Endothelial cell of umbilical vein (primary cell): Measurements from ENCODE around the gene HOXC13. TPM values are rescaled to one million over a fixed set of nuclear protein-coding genes. Genes with fewer than 3 reads are reported as not detected.
A peak's percentile ranks its signal among the peaks of the same experiment; 100 is the strongest.

Experiments used
- BruUV-seq: library from RNA; stranded (reverse); fragments of 400-500 nt; replicated peaks from 2 replicates; lab custom pipeline; 2021; lab: Mats Ljungman, UMichigan
- CTCF ChIA-PET: fragments of 300-600, 350-600 bp; sonication (Branson Sonifier 250); formaldehyde crosslinking; loops from one replicate; lab custom pipeline; 2021; ENCODE audit warnings: antibody characterized with exemption, inconsistent platforms; lab: Charles Lee
- POLR2A ChIA-PET: fragments of 300-600, 350-600 bp; sonication (Branson Sonifier 250); formaldehyde crosslinking; loops from one replicate; lab custom pipeline; 2021; ENCODE audit warnings: antibody characterized with exemption, inconsistent platforms; lab: Charles Lee
- DNase-seq: peaks from one replicate; pipeline ENCODE4 v3.0.0-alpha.2; 2011; ENCODE audit warnings: low read depth, low spot score
- FAIRE-seq: peaks from 2 replicates; lab custom pipeline; 2011; peaks lifted over from hg19 to GRCh38; lab: Jason Lieb, UNC
- H2AFZ ChIP-seq: 2 replicates; pipeline ENCODE4 v1.6.0; 2012; ENCODE audit warnings: low read depth, low read length, control low read depth, inconsistent platforms
- H3K27ac ChIP-seq: 2 replicates; pipeline ENCODE4 v1.5.1; 2011; ENCODE audit warnings: low read depth, mild to moderate bottlenecking, control low read depth, low read length, moderate library complexity; ENCODE audit not compliant: insufficient read depth
- H3K27me3 ChIP-seq, 2 experiments: 2 replicates each; pipeline versions ENCODE4 v1.6.0 to v1.6.1; 2011; ENCODE audit warnings: low read length in 2 of 2, mixed read lengths in 1 of 2; ENCODE audit not compliant: control insufficient read depth in 2 of 2, insufficient read depth in 2 of 2
- H3K36me3 ChIP-seq, 2 experiments: 2 replicates in 1 of 2; 3 replicates in 1 of 2; pipeline ENCODE4 v1.5.1; 2011; ENCODE audit warnings: low read length in 2 of 2, mild to moderate bottlenecking in 1 of 2, moderate library complexity in 1 of 2; ENCODE audit not compliant: control insufficient read depth in 2 of 2, insufficient read depth in 2 of 2; ENCODE audit errors: extremely low read depth in 1 of 2
- H3K4me1 ChIP-seq: 3 replicates; pipeline ENCODE4 v1.5.1; 2011; ENCODE audit warnings: mild to moderate bottlenecking, low read length; ENCODE audit not compliant: control insufficient read depth, insufficient read depth; ENCODE audit errors: extremely low read depth
- H3K4me2 ChIP-seq: 2 replicates; pipeline ENCODE4 v1.6.1; 2011; ENCODE audit warnings: low read length, control low read depth, mixed read lengths; ENCODE audit not compliant: insufficient read depth
- H3K4me3 ChIP-seq, 3 experiments: fragments of 200-600 bp in 1 of 3; sonication (generic), shearing (Covaris generic) in 1 of 3; replicated peaks in 1 of 3; 2 replicates each; pipeline ENCODE4 v1.5.1; 2011 to 2016; ENCODE audit warnings: control low read depth in 3 of 3, low read length in 3 of 3, mild to moderate bottlenecking in 2 of 3, inconsistent platforms in 1 of 3, low read depth in 1 of 3, moderate library complexity in 1 of 3; ENCODE audit not compliant: insufficient read depth in 1 of 3
- H3K79me2 ChIP-seq: 2 replicates; pipeline ENCODE4 v1.6.0; 2012; ENCODE audit warnings: low read length, inconsistent platforms; ENCODE audit not compliant: control insufficient read depth, insufficient read depth
- H3K9ac ChIP-seq: replicated peaks from 2 replicates; pipeline ENCODE3; 2011; ENCODE audit warnings: low read length, control low read depth; ENCODE audit not compliant: insufficient read depth; ENCODE audit errors: extremely low read depth
- H3K9me1 ChIP-seq: replicated peaks from 3 replicates; pipeline ENCODE4 v1.6.0; 2011; ENCODE audit warnings: mild to moderate bottlenecking, low read length; ENCODE audit not compliant: control insufficient read depth, insufficient read depth; ENCODE audit errors: extremely low read depth
- H3K9me3 ChIP-seq: replicated peaks from 2 replicates; pipeline ENCODE4 v1.5.1; 2012; ENCODE audit warnings: low read length, inconsistent platforms; ENCODE audit not compliant: control insufficient read depth, insufficient read depth
- H4K20me1 ChIP-seq: replicated peaks from 2 replicates; pipeline ENCODE3; 2011; ENCODE audit warnings: mild to moderate bottlenecking, low read length; ENCODE audit not compliant: control insufficient read depth, insufficient read depth; ENCODE audit errors: extremely low read depth
- EZH2 ChIP-seq: IDR thresholded peaks from 2 replicates; pipeline ENCODE4 v1.6.1; 2012; ENCODE audit warnings: borderline replicate concordance, low read depth, mild to moderate bottlenecking, moderate library complexity, low read length, inconsistent platforms; ENCODE audit not compliant: severe bottlenecking
- MAX ChIP-seq: IDR thresholded peaks from 2 replicates; pipeline ENCODE4 v1.6.1; 2011; ENCODE audit not compliant: insufficient read depth, insufficient read length
- MYC ChIP-seq: IDR thresholded peaks from one replicate; pipeline ENCODE4 v1.6.1; 2011; ENCODE audit warnings: mild to moderate bottlenecking, low read depth, low read length
- dilution Hi-C: fragments of 300-500 bp; cut with MboI; formaldehyde crosslinking; loops from one replicate; pipeline ENCODE4 v1.15.0; 2019; ENCODE audit warnings: low sequenced_read_pairs; ENCODE audit not compliant: extremely low pct_ligation_motif_present
- intact Hi-C: fragments of 100-400 bp; cut with micrococcal nuclease; formaldehyde crosslinking; loops from one replicate; pipeline ENCODE4 v1.10.0; 2022
- polyA plus RNA-seq, 4 experiments: library from polyadenylated mRNA; depleted of rRNA in 3 of 4; stranded (reverse) in 3 of 4; unstranded in 1 of 4; fragments of >200 nt; gene quantifications; 2 replicates each; pipeline versions ENCODE4 v1.2.1 to v1.2.3, GENCODE V29; 2011 to 2012; ENCODE audit warnings: missing spikeins in 1 of 4
- total RNA-seq: library from RNA; stranded (reverse); gene quantifications from 2 replicates; pipeline ENCODE4 v1.2.3, GENCODE V29; 2021

Gene HOXC13
- total and polyA plus RNA-seq, 2 donors (not counting 3 experiments of a cell fraction or from before 2014, with no cell fraction given), result not detected

- no peaks in the 10 kb centered on the region for H4K20me1 ChIP-seq
- DNase-seq, result no peak
- no peaks in the 10 kb centered on the region for H3K36me3 ChIP-seq
- TF ChIP-seq MYC (no peak), EZH2 (peak; percentile 87)
- no peak overlapping the region for H3K4me3 ChIP-seq
- ChIA-PET POLR2A (no interaction called here), CTCF (interaction anchor here (1.1 to 2.7 kb wide), 2 partner anchors 10 to 172 kb away, joined by 3 to 9 read pairs; no protein-coding TSS in a partner anchor)
- no peak overlapping the region for H3K9ac ChIP-seq
- H3K4me1 ChIP-seq, result no peaks in the 10 kb centered on the region
- intact Hi-C loops, result no loop called here
- no peak overlapping the region for H3K27ac ChIP-seq
- no TSS peak for BruUV-seq
- dilution Hi-C loops, result no loop called here
- no peak overlapping the region for H3K4me2 ChIP-seq
- peaks cover 91 to 97% of the 10 kb centered on the region in 2 experiments for H3K27me3 ChIP-seq
- H3K79me2 ChIP-seq, result no peaks in the 10 kb centered on the region
- FAIRE-seq, result no peak
- no peak overlapping the region for H2AFZ ChIP-seq
- H3K9me1 ChIP-seq, result no peaks in the 10 kb centered on the region
- H3K9me3 ChIP-seq, result no peaks in the 10 kb centered on the region
These were observed 12.4 kb downstream of the HOXC13 start for GRCh38 chr12:53950789-53951576.

GRCh38 chr12:53951577-53952334 is 13.1 kb downstream of the HOXC13 start:
- BruUV-seq, result no TSS peak
- Histone ChIP-seq H3K9ac (no peak overlapping the region), H3K4me1 (no peaks in the 10 kb centered on the region), H3K36me3 (no peaks in the 10 kb centered on the region), H3K27ac (no peak overlapping the region), H3K9me3 (no peaks in the 10 kb centered on the region), H3K79me2 (no peaks in the 10 kb centered on the region), H4K20me1 (no peaks in the 10 kb centered on the region), H3K27me3 (peaks cover 92 to 97% of the 10 kb centered on the region in 2 experiments), H3K9me1 (no peaks in the 10 kb centered on the region), H3K4me3 (no peak overlapping the region), H3K4me2 (no peak overlapping the region), H2AFZ (no peak overlapping the region)
- no peak for FAIRE-seq
- intact Hi-C loops (no loop called here), dilution Hi-C loops (no loop called here)
- DNase-seq, result no peak
- ChIA-PET CTCF (interaction anchor here (1.1 to 2.7 kb wide), 2 partner anchors 11 to 172 kb away, joined by 3 to 9 read pairs; no protein-coding TSS in a partner anchor), POLR2A (no interaction called here)
- TF ChIP-seq MAX, result no peak
- peak; percentile 89 for TF ChIP-seq EZH2
